PC-9 (cell line): ENCODE data around the gene ZNF764. TPM values are rescaled to one million over a fixed set of nuclear protein-coding genes. Genes with fewer than 3 reads are reported as not detected.
A peak's percentile ranks its signal among the peaks of the same experiment; 100 is the strongest.
"Not testable (repeated sequence)": the region's sequence is repeated elsewhere in the genome, so short reads cannot be mapped to it uniquely, and the experiment has no call there.

ENCODE experiments used
- BruUV-seq: library from RNA; stranded (reverse); fragments of 400-500 nt; replicated peaks from 2 replicates; lab custom pipeline; 2021; lab: Mats Ljungman, UMichigan
- CTCF ChIA-PET: fragments of 300-600 bp; sonication (Branson Sonifier 250); formaldehyde crosslinking; loops from one replicate; lab custom pipeline; 2022; ENCODE audit warnings: antibody characterized with exemption; lab: Charles Lee
- POLR2A ChIA-PET: fragments of 300-600 bp; sonication (Branson Sonifier 250); formaldehyde crosslinking; loops from one replicate; lab custom pipeline; 2022; ENCODE audit warnings: antibody characterized with exemption; ENCODE audit not compliant: unreplicated experiment; lab: Charles Lee
- DNase-seq, 2 experiments: peaks; one replicate each; pipeline versions ENCODE4 v3.0.0 to v3.0.0-alpha.2; 2015 to 2022; ENCODE audit warnings: mixed read lengths in 1 of 2
- H2AFZ ChIP-seq: fragments of 200-600 bp; sonication (generic); 2 replicates; pipeline ENCODE4 v1.8.1; 2017; ENCODE audit warnings: antibody characterized with exemption
- H3F3A ChIP-seq: fragments of 200-600 bp; sonication (generic); 2 replicates; pipeline ENCODE4 v1.8.1; 2017; ENCODE audit warnings: antibody characterized with exemption, mild to moderate bottlenecking, low read depth; ENCODE audit not compliant: insufficient read depth
- H3K27ac ChIP-seq: fragments of 200-600 bp; sonication (generic); 2 replicates; pipeline ENCODE4 v1.6.1; 2016; ENCODE audit warnings: mixed run types
- H3K27me3 ChIP-seq: fragments of 200-600 bp; sonication (generic); 2 replicates; pipeline ENCODE4 v1.6.1; 2016; ENCODE audit warnings: low read depth, mixed run types; ENCODE audit not compliant: insufficient read depth
- H3K36me3 ChIP-seq: fragments of 200-600 bp; sonication (generic); 2 replicates; pipeline ENCODE4 v1.6.1; 2016; ENCODE audit warnings: low read depth, mixed run types
- H3K4me1 ChIP-seq: fragments of 200-600 bp; sonication (generic); replicated peaks from 2 replicates; pipeline ENCODE4 v1.6.1; 2016; ENCODE audit warnings: mixed run types; ENCODE audit not compliant: insufficient read depth
- H3K4me2 ChIP-seq: fragments of 200-600 bp; sonication (generic); 2 replicates; pipeline ENCODE4 v1.6.1; 2017; ENCODE audit warnings: mixed run types
- H3K4me3 ChIP-seq: fragments of 200-600 bp; sonication (generic); 2 replicates; pipeline ENCODE4 v1.6.1; 2016; ENCODE audit warnings: mixed run types
- H3K79me2 ChIP-seq: fragments of 200-600 bp; sonication (generic); 2 replicates; pipeline ENCODE4 v1.6.1; 2017; ENCODE audit warnings: low read depth, mixed run types
- H3K9me2 ChIP-seq: fragments of 200-600 bp; sonication (generic); 2 replicates; pipeline ENCODE4 v1.8.1; 2017; ENCODE audit warnings: mild to moderate bottlenecking; ENCODE audit not compliant: insufficient read depth
- H3K9me3 ChIP-seq: fragments of 200-600 bp; sonication (generic); 2 replicates; pipeline ENCODE4 v1.8.1; 2016; ENCODE audit warnings: low read depth; ENCODE audit not compliant: insufficient read depth
- H4K20me1 ChIP-seq: fragments of 200-600 bp; sonication (generic); 2 replicates; pipeline ENCODE4 v1.8.1; 2017; ENCODE audit not compliant: insufficient read depth
- CTCF ChIP-seq: fragments of 200-600 bp; sonication (generic); conservative IDR thresholded peaks from 2 replicates; pipeline ENCODE4 v1.6.1; 2017; ENCODE audit warnings: mixed run types, antibody characterized with exemption, mild to moderate bottlenecking, moderate library complexity
- EZH2 ChIP-seq: fragments of 200-600 bp; sonication (generic); IDR thresholded peaks from 2 replicates; pipeline ENCODE4 v1.8.0; 2017; ENCODE audit warnings: antibody characterized with exemption, low read depth
- intact Hi-C: fragments of 100-400 bp; cut with micrococcal nuclease; formaldehyde crosslinking; loops from one replicate; pipeline ENCODE4 v1.10.0; 2022; ENCODE audit not compliant: unreplicated experiment
- total RNA-seq: library from RNA; stranded (reverse); gene quantifications from 2 replicates; pipeline ENCODE4 v1.2.3, GENCODE V29; 2021

The ZNF764 gene
- total RNA-seq, 1 experiment from 2014 or later: 12.3 TPM

GRCh38 chr16:30539000-30539964 lies 18.9 kb downstream of the ZNF764 start:
- DNase-seq: no peak
- CTCF ChIA-PET: no interaction called here
- H3K9me3 ChIP-seq: no peaks in the 10 kb centered on the region
- H3K9me2 ChIP-seq: no peaks in the 10 kb centered on the region
- H4K20me1 ChIP-seq: no peaks in the 10 kb centered on the region
- no peak for TF ChIP-seq EZH2
- TF ChIP-seq CTCF: no peak
- intact Hi-C loops: no loop called here
- POLR2A ChIA-PET: interaction anchor here (0.6 to 0.7 kb wide), 2 partner anchors 169 to 491 kb away, joined by 4 to 22 read pairs; no protein-coding TSS in a partner anchor
- H3F3A ChIP-seq: peaks cover 16% of the 10 kb centered on the region
- no peaks in the 10 kb centered on the region for H3K36me3 ChIP-seq
- H3K79me2 ChIP-seq: peaks cover 24% of the 10 kb centered on the region
- no peak overlapping the region for H3K4me3 ChIP-seq
- H3K27ac ChIP-seq: peak overlapping the region; percentile 32; the same call in 1 of the 2 replicates
- no peaks in the 10 kb centered on the region for H3K27me3 ChIP-seq
- H2AFZ ChIP-seq: no peak overlapping the region
- BruUV-seq: no TSS peak
- H3K4me2 ChIP-seq: no peak overlapping the region
- peaks cover 19% of the 10 kb centered on the region for H3K4me1 ChIP-seq

GRCh38 chr16:30536391-30537024 lies 21.7 kb downstream of the ZNF764 start:
- H3K9me3 ChIP-seq, H4K20me1 ChIP-seq, DNase-seq, H3K27ac ChIP-seq, H3K36me3 ChIP-seq, H3K9me2 ChIP-seq, H2AFZ ChIP-seq, H3K27me3 ChIP-seq, BruUV-seq, intact Hi-C loops: not testable (repeated sequence)
- peak overlapping the region; percentile 73 for H3K4me3 ChIP-seq
- H3K4me2 ChIP-seq: peak overlapping the region; percentile 90
- POLR2A ChIA-PET: interaction anchor here (3.2 kb wide), 1 partner anchor 22 kb away, joined by 21 read pairs; the partner anchor contains the start of gene ZNF764
- CTCF ChIA-PET: interaction anchor here (0.5 to 3.1 kb wide), 6 partner anchors 21 to 394 kb away, joined by 4 to 25 read pairs (median 4); partner anchors contain the start of genes DCTPP1 and ZNF764
- peaks cover 23% of the 10 kb centered on the region for H3K4me1 ChIP-seq
- H3K79me2 ChIP-seq: peaks cover 47% of the 10 kb centered on the region
- H3F3A ChIP-seq: peaks cover 16% of the 10 kb centered on the region

- H4K20me1 ChIP-seq: no peaks in the 10 kb centered on the region
- no peaks in the 10 kb centered on the region for H3K27me3 ChIP-seq
- no peaks in the 10 kb centered on the region for H3K9me2 ChIP-seq
- H3K4me1 ChIP-seq: peaks cover 23% of the 10 kb centered on the region
- peak overlapping the region; percentile 90 for H3K4me2 ChIP-seq
- peak overlapping the region; percentile 73 for H3K4me3 ChIP-seq
- H3F3A ChIP-seq: peaks cover 16% of the 10 kb centered on the region
- peak; percentile 61 to 67 for DNase-seq
- H3K79me2 ChIP-seq: peaks cover 48% of the 10 kb centered on the region
- peak overlapping the region; percentile 92 for H2AFZ ChIP-seq
- BruUV-seq: no TSS peak
- ChIA-PET CTCF (interaction anchor here (0.7 to 3.1 kb wide), 10 partner anchors 9 to 106 kb away, joined by 3 to 25 read pairs (median 4); partner anchors contain the start of genes DCTPP1, ZNF688 and ZNF764), POLR2A (interaction anchor here (0.6 to 3.2 kb wide), 4 partner anchors 12 to 157 kb away, joined by 3 to 21 read pairs (median 9); partner anchors contain the start of gene ZNF764)
- intact Hi-C loops: loop anchor here (1.0 to 2.0 kb wide), 4 partner anchors 50 to 105 kb away; partner anchors contain the start of genes DCTPP1 and ZNF785
- H3K36me3 ChIP-seq: 0 out of 2 replicates have a peak, but pooled peaks cover 10% of the 10 kb centered on the region
- H3K27ac ChIP-seq: peak overlapping the region; percentile 57
- TF ChIP-seq EZH2 (no peak), CTCF (peak; percentile 62)
- no peaks in the 10 kb centered on the region for H3K9me3 ChIP-seq
Measured at GRCh38 chr16:30535777-30536190, 22.4 kb downstream of the ZNF764 start.
